RCC 7860 (cell line): ENCODE data around the gene TCP11L2.
"Not testable (repeated sequence)": the region's sequence is repeated elsewhere in the genome, so short reads cannot be mapped to it uniquely, and the experiment has no call there.

ENCODE experiments used
- DNase-seq: peaks from one replicate; pipeline ENCODE4 v3.0.0-alpha.2; 2015; ENCODE audit warnings: low spot score
- FAIRE-seq: peaks from 2 replicates; lab custom pipeline; 2012; peaks lifted over from hg19 to GRCh38; lab: Jason Lieb, UNC

The TCP11L2 gene

GRCh38 chr12:106304001-106304421, 1.5 kb downstream of the TCP11L2 start:
- FAIRE-seq (no peak), DNase-seq (no peak)

DNA sequence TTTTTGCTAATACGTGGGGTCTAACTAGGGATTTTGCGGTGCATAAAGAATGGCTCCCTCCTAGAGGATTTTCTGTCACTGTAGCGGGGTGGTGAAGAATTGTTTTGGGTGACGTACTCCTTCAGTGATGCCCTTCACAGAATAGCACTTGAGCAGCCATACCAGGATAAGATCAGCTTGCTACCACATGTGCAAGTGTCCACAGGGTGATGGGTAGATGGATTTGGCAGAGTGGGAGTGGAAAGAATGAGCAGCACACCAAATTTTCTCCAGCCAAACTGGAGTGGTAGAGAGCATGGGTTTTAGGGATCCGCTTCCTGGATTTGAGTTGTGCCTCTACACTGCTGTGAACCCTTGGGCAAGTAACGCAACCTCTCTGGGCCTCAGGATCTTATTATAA, 2.3 kb downstream of the TCP11L2 start:
- DNase-seq = no peak
- FAIRE-seq = no peak

DNA sequence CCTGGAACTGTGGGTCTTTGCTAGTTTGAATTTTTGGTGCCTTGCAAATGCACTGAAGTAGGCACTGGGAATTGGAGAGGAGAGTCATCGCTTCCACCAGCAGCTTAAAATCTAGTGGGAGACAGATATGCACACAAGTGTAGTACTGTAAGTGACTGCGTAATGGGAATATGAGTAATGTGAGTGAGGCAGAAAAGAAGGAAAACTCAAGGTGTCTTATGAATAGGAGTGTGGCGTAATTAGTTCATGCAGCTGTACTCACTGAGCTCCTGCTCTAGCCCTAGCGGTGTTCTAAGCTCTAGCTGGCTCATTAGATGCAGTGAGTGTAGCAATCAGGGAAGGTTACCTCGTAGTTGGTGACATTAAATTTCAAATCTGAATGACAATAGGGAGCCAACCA, 2.8 kb downstream of the TCP11L2 start:
- FAIRE-seq (no peak), DNase-seq (no peak)

DNA sequence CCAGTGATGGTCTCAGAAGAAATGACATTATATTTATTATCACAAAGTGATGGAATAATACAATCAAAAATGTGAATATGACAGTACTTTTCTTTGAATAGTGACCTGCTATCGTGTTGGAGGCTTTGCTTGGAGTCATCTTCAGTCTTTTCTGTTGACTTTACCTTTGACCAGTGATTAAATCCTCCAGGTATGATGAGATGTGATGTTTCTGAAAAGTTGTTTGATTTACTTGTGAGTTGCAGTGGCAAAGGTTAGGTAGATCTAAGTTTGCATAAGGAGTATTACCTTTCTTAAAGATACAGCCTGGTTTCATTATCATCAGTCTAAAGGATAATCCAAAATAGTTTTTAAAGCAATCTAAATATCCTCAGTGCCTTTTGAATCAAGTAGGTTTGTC, 4.6 kb downstream of the TCP11L2 start:
- FAIRE-seq (no peak), DNase-seq (no peak)

DNA sequence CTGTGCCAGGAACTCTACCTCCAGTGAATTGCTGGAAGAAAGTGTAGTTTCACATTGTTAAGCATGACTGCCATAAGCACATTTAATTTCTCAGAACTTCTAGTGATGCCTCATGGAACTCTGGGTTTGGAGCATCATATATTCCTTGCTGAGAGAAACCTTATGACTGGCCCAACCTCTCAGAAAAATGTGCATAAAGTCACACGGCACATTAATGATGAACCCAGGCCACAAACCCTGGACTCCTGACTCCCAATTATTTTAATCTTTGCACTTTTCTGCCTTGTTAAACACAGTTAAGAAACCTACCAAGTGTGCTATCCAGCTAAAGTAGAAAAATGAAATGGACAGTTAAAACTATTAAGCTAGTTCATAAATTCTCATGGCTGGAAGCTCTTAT, 5.6 kb downstream of the TCP11L2 start:
- no peak for FAIRE-seq
- DNase-seq = no peak

- FAIRE-seq (no peak), DNase-seq (no peak)
Observed at GRCh38 chr12:106308611-106309010, 6.1 kb downstream of the TCP11L2 start.

GRCh38 chr12:106309671-106310505, 7.4 kb downstream of the TCP11L2 start:
- FAIRE-seq (peak; percentile 87), DNase-seq (peak; percentile 68)

GRCh38 chr12:106310687-106311086, 8.2 kb downstream of the TCP11L2 start:
- DNase-seq (no peak), FAIRE-seq (no peak)

DNA sequence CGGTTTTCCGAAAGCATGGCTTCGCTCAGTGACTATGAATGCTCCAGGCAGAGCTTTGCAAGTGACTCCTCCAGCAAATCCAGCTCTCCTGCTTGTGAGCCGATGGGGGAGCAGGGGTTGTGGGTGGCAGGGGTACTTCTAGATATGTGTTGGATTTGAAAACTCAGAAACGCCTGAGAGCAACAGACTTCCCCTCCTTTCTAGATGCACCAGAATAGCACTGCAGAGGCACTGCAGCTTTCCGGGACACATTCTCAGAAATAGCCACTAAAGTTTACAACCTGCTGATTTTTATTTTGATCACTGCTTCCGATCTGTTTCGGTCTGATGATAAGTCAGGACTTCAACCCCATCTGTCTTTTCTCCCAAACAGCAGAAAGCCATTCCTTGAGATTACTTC, 8.6 kb downstream of the TCP11L2 start:
- FAIRE-seq (no peak), DNase-seq (no peak)

- not testable (repeated sequence) for DNase-seq, FAIRE-seq
Observed at GRCh38 chr12:106313413-106313812, 10.9 kb downstream of the TCP11L2 start.

DNA sequence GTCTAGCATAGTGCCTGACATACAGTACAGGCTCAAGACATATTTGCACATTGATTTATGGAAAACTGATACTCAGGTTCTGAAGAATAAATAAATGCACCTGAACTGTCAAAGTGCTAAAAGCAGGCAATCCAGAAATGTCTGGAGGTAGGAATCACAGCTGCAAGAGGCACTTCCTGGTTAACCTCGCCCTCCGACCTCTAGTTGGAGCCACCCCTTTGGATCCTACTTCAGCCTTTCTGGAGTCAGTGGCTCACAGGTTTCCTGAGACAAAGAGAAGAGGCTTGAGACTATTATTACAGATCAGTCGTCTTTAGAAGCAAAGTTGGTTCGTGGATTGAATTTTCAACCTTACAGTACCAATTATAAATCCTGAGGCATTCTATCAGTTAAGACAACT, 13.0 kb downstream of the TCP11L2 start:
- DNase-seq = no peak
- FAIRE-seq = no peak

GRCh38 chr12:106317406-106318082, 15.0 kb downstream of the TCP11L2 start:
- DNase-seq = no peak
- FAIRE-seq = no peak

DNA sequence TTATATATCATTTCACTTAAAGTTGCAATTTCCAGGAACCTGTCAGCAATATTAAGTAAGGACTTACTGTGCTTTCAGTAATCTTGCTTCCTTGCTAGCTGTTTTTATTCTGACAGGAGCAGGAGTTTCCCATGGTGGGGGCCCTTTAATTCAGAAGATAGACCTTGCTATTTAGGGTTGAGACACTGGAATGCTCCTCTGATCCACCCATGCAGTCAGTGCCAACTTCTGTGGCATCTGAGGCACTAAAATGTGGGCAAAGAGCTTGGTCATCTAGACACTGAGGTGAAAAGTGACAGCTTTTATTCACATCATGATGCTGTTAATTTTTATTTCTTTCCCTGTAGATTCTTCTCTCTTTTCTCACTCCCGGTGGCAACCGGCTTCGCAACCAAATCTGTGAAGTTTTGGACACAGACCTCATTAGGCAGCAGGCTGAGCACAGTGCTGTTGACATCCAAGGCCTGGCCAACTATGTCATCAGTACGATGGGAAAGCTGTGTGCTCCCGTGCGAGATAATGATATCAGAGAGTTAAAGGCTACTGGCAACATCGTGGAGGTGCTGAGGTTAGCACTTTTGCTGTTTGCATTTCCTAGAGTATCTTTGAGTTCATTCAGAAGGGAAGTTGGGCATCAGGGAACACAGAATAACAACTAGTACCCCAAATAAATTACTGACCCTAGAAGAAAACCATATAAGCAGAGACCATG, 18.8 kb downstream of the TCP11L2 start:
- FAIRE-seq (no peak), DNase-seq (no peak)

GRCh38 chr12:106323537-106323936, 21.0 kb downstream of the TCP11L2 start:
- peak; percentile 42 for FAIRE-seq
- DNase-seq = no peak

- no peak for FAIRE-seq
- no peak for DNase-seq
Observed at GRCh38 chr12:106327309-106327869, 24.9 kb downstream of the TCP11L2 start.

DNA sequence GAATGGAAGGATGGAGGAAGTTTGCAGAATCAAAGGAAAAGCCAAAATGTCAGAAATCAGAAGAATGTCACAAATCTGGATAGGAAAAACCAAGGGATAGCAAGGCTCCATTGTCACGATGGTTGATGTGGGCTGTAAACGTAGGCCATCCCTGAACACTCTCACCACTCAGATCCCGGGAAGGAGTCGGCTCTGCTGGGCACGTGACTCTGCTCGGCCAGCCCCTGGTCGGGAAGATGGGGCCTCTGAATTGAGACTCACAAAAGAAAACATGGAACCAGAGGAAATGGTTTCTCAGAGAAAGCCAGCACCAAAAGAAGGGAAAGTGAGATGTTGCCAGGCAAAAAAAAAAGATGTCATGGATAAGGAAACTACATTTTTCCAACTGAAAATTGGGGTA, 26.2 kb downstream of the TCP11L2 start:
- FAIRE-seq (no peak), DNase-seq (no peak)

GRCh38 chr12:106329231-106329982, 26.9 kb downstream of the TCP11L2 start:
- DNase-seq (no peak), FAIRE-seq (no peak)

DNA sequence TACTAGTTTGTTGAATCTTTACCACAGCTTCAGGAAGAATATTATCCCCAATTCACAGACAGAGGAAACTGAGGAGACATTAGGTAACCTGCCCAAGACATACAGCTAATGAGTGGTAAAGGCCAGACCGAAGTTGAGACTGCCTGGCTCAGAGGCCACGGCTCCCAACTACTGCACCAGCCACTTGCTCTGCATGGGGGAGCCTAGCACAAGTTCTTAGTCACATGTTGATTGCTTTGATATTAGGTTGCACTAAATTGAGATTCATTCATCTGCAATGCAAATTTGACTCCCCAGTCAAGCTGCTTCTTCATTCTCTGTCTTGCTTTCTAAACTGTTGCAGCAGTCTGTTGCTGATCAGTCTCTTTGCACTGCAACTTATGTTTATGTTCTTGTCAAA, 29.1 kb downstream of the TCP11L2 start:
- no peak for FAIRE-seq
- DNase-seq = no peak

DNA sequence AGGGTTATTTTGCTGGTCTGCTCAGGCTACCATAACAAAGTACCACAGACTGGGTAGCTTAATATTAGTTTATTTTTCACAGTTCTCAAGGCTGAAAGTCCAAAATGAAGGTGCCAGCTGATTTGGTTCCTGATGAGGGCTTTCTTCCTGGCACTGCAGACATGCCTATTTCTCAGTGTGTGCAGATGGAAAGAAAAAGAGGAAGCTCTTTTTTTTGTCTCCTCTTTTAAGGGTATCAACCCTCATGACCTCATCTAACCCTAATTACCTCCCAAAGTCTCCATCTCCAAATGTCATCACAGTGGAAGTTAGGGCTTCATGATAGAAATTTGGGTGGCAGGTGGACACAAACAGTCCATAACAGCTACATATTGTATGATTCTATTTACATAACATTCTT, 30.0 kb downstream of the TCP11L2 start:
- DNase-seq (no peak), FAIRE-seq (no peak)

DNA sequence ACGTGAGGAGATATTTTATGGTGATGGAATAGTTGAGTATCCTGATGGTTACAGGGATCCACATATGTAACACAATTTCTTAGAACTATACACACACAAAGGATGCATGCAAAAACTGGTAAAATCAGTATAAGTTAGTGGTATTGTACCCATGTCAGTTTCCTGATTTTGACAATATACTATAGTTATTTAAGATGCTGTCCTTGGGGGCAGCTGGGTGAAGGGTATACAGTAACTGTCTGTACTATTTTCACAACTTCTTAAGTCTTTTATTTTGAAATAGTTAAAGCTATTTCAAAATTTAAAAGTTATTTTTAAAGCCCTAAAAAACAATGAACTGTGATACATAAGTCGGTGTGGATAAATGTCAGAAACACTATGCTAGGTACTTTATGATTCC, 30.5 kb downstream of the TCP11L2 start:
- DNase-seq (no peak), FAIRE-seq (no peak)

DNA sequence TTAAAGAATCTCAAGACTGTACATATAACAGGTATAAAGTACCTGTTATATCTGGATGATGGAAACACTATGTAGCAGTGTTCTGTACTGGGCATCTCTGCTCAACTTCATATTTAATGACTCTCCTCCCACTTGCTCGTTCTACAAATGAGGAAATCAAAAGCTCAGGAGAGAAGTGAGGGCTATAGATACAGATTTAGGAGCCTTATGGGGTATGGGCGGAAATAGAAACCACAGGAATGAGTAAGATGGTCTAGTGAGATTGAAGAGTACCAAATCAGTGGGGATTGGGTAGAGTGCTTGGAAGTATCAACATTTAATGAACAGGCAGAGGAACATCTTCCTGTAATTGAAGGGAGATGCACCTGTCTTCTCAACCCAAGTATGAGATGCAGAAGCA, 31.2 kb downstream of the TCP11L2 start:
- FAIRE-seq (no peak), DNase-seq (no peak)
